Endothelial cell of umbilical vein (primary cell): ENCODE measurements around the gene HPSE2.

Experiments
- EZH2 ChIP-seq: IDR thresholded peaks from 2 replicates; pipeline ENCODE4 v1.6.1; 2012; ENCODE audit warnings: borderline replicate concordance, low read depth, mild to moderate bottlenecking, moderate library complexity, low read length, inconsistent platforms; ENCODE audit not compliant: severe bottlenecking
- TF ChIP-seq, protein P1 (sequence below): IDR thresholded peaks from 2 replicates; pipeline ENCODE4 v1.6.1; 2011; ENCODE audit not compliant: insufficient read depth, insufficient read length

DNA sequence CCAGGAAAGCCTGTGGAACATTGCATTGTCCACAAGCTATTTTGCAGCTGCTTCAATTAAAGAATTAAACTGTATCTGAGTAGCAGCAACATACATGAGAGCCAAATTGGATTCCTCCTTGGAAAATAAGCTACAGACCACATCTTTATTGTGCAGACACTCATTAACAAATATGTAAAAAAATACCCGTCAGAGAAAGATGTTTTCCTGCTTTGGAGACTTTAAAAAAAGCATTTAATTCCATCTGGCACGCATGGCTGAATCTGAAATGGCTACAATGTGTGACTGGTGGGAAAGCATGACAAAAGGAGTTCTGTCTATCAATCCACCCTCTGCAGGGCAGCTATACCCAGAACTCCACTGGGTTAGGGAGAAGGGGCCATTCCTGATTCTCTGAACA, 715.8 kb downstream of the HPSE2 start:
- TF ChIP-seq, protein P1, sequence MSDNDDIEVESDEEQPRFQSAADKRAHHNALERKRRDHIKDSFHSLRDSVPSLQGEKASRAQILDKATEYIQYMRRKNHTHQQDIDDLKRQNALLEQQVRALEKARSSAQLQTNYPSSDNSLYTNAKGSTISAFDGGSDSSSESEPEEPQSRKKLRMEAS: no peak
- TF ChIP-seq EZH2: no peak
